EH (cell line): ENCODE results near the gene TEX101.
"Not testable (repeated sequence)": the region's sequence is repeated elsewhere in the genome, so short reads cannot be mapped to it uniquely, and the experiment has no call there.

Experiments used
- DNase-seq: peaks from one replicate; pipeline ENCODE4 v3.0.0-alpha.2; 2015; ENCODE audit warnings: low read depth

TEX101 gene

DNA sequence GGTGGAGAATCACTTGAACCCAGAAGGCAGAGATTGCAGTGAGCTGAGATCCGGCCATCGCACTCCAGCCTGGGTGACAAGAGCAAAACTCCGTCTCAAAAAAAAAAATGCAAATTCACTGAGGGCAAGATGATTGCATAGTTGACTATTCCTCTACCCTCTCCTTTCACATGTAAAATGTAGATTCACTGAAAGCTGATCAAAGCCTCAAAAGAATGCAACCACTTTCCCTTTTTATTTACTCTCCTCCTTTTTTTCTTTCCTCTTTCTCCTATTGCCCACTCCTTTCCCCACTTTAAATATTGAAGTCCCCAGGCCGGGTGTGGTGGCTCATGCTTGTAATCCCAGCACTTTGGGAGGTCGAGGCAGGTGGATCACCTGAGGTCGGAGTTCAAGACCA, 6.3 kb downstream of the TEX101 start:
- no peak for DNase-seq

DNA sequence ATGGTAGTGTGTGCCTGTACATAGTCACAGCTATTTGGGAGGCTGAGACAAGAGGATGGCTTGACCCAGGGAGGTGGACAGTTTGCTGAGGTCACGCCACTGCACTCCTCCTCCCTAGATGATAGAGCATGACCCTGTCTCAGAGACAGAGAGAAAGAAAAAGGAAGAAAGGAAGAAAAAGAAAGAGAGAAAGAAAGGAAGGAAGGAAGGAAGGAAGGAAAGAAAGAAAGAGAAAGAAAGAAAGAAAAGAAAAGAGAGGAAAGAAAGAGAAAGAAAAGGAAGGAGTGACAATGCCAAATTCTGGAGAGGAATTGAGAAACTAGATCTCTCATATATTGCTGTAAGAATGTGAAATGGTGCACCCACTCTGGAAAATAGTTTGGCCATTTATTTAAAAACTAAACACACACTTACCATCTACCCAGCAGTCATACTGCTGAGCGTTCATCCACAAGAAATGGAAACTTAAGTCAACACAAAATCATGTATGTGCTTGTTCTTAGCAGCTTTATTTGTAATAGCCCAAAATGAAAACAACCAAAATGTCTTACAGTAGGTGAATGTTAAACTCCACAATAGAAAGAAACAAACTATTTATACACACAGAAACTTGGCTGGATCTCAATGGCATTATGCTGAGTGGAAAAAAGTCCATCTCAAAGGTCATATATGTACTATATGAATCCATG, 7.5 kb downstream of the TEX101 start:
- DNase-seq = no peak

DNA sequence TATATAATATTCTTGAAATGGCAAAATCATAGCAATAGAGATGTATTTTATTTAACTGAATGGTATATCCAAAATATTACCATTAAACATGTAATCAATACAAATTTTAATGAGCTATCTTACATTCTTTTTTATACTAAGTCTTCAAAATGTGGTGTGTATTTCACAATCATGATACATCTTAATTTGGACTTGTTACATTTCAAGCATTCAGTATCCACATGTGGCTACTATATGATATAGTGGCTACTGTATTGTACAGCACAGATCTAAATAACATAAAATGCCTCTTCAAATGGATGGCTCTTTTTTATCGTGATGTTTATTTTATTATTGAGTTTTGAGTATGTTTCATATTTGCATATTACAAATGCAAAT, 8.0 kb downstream of the TEX101 start:
- no peak for DNase-seq

DNA sequence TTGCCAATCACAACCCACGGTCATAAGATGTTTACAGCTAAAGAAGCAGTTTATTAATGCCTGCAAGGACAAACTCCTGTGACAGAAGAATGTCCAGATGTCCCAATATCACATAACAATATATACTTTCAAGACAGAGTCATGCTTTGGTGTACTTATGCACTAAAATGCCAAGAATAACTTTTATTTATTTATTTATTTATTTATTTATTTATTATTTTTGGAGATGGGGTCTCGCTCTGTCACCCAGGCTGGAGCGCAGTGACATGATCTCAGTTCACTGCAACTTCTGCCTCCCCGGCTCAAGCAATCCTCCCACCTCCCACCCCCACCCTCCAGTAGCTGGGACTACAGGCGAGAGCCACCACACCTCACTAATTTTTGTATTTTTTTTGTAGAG, 9.1 kb downstream of the TEX101 start:
- no peak for DNase-seq

GRCh38 chr19:43425567-43426392, 11.1 kb downstream of the TEX101 start:
- peak; percentile 34 for DNase-seq

GRCh38 chr19:43429395-43429794, 14.7 kb downstream of the TEX101 start:
- no peak for DNase-seq

DNA sequence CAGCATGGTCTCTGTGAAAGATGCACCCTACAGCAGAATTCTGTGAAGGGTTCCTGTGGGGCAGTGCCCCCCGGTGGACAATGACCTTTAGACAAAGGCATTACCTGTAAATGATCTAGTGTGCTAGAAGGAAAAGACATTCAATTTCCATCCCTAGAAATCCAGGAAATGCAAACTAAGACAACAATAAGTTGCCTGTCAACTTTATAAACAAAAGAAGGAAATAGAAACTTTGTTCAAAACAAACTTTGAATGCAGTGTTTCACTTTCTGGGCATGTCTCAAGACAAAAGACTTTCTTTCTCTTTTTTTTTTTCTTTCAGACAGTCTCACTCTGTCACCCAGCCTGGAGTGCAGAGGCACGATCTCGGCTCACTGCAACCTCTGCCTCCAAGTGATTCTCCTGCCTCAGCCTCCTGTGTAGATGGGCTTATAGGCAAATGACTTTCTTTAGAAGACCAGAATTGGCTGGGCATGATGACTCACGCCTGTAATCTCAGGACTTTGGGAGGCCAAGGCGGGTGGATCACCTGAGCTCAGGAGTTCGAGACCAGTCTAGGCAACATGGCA, 15.5 kb downstream of the TEX101 start:
- no peak for DNase-seq

DNA sequence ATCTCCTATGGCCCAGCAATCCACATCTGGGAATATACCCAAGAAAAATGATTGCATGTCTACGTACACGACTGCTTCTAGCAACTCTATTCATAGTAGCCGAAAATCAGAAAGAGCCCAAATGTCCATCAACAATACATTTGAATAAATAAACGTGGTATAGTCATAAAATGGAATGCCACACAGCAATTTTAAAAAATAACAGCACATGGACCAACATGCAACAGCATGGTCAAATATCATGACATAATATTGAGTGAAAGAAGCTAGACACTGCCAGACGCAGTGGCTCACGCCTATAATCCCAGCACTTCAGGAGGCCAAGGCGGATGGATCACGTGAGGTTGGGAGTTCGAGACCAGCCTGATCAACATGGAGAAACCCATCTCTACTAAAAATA, 16.3 kb downstream of the TEX101 start:
- DNase-seq = no peak

GRCh38 chr19:43433358-43433673, 18.6 kb downstream of the TEX101 start:
- DNase-seq = peak; percentile 23

DNA sequence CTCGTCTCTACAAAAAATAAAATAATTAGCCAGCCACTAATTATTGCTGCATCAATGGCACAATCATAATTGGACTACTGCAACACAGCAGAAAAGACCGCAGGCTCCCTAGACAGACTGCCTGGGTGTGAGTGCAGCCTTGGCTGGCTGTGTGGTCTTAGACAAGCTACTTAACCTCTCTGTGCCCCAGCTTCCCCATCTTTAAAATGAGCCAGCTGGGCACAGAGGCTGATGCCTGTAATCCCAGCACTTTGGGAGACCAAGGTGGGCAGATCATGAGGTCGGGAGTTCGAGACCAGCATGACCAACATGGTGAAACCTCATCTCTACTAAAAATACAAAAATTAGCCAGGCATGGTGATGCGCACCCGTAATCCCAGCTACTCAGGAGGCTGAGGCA, 19.0 kb downstream of the TEX101 start:
- DNase-seq = no peak

GRCh38 chr19:43435775-43436174, 21.1 kb downstream of the TEX101 start:
- DNase-seq = no peak

- not testable (repeated sequence) for DNase-seq
These were observed 22.6 kb downstream of the TEX101 start for GRCh38 chr19:43437284-43437683.

- DNase-seq = no peak
These were observed 23.0 kb downstream of the TEX101 start for GRCh38 chr19:43437712-43438111.

DNA sequence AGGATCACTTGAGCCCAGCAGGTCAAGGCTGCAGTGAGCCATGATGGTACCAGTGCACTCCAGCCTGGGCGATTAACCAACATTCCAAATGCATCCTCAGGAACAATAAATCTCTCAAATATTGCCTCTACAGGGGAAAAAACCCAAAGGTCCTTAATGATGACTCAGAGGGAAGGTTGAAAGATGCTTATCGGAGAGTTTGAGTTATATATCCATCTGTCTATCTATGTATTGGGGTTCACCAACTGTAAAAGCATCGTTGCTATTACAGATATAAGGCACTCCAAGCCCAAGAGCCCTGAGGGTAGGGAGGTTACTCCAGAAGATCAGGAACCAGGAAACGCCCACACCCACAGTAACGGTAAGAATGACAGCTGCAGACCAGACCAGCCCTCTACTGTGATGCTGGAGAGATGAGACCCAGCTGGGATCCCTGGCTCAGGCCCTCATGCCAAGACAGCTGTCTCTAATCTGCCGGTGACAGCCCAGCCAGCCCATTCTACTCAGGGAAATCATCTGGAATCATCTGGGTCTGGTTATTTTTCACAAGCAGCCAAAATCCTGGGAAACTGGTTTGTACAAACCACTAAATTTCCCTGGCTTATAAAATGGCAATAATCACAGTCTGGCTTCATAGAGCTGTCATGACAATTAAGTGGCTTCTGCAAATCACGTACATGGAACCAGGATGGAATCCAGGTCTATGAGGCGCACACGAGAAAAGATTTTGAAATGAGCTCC, 23.8 kb downstream of the TEX101 start:
- peak; percentile 92 for DNase-seq

- peak; percentile 55 for DNase-seq
These were observed 24.5 kb downstream of the TEX101 start for GRCh38 chr19:43439032-43439708.

DNA sequence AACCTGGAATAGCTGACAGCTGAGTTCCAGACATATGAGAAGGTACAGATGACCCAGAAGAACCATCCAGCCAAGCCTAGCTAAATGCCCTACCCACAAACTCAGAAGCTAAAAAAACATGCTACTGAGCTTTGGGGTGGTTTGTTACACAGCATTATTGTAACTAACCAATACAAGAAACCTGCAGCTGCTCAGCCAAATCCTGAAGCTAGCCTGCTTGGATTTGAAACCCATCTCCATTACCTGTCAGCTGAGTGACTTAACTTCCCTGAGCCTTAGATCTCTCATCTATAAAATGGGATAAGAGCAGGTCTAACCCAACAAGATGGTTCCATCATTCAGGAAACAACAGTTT, 25.0 kb downstream of the TEX101 start:
- DNase-seq = no peak

DNA sequence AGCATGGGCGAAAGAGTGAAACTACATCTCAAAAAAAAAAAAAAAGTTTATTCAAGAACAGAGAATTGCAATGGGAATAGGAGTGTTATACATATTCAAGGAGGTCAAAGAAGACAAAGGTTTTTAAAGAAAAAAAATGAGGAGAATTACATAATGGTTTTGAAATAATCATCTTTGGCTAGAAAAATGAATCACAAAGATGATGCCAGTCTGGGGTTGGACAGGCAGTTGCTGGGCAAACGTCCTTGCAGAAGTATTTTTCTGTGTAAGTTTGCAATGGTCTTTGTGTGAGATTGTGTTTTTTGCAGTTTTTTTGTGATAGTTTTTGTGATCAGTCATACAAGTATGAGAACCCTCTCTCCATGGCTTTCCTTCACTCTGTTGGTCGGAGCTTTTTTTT, 27.0 kb downstream of the TEX101 start:
- DNase-seq = no peak

- DNase-seq = not testable (repeated sequence)
These were observed 29.4 kb downstream of the TEX101 start for GRCh38 chr19:43444091-43444490.

DNA sequence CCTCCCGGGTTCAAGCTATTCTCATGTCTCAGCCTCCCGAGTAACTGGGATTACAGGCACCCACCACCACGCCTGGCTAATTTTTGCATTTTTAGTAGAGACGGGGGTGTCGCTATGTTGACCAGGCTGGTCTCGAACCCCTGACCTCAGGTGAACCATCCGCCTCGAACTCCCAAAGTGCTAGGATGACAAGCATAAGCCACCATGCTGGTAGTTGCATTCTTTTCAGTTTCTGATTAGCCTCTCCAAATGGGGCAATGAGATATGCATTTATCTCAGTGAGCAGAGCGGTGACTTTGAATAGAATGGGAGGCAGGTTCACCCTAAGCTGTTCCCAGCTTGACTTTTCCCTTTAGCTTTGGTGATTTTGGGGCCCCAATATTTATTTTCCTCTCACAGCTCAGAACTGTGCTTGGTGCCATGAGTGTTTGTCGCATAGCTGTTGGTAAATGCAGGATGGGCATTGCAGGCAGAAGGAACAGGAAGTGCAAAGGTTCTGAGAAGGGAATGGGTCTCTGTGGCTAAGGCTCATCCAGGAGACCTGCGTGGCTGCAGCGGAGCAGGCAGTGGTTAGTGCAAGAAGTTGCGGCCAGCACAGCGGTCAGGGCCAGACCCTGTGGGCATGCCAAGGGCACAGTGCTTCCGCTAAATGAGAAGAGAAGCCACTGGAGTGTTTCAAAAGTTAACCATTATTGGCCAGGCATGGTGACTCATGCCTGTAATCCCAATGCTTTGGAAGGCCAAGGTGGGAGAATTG, 30.0 kb downstream of the TEX101 start:
- no peak for DNase-seq

GRCh38 chr19:43445426-43445825, 30.7 kb downstream of the TEX101 start:
- no peak for DNase-seq

DNA sequence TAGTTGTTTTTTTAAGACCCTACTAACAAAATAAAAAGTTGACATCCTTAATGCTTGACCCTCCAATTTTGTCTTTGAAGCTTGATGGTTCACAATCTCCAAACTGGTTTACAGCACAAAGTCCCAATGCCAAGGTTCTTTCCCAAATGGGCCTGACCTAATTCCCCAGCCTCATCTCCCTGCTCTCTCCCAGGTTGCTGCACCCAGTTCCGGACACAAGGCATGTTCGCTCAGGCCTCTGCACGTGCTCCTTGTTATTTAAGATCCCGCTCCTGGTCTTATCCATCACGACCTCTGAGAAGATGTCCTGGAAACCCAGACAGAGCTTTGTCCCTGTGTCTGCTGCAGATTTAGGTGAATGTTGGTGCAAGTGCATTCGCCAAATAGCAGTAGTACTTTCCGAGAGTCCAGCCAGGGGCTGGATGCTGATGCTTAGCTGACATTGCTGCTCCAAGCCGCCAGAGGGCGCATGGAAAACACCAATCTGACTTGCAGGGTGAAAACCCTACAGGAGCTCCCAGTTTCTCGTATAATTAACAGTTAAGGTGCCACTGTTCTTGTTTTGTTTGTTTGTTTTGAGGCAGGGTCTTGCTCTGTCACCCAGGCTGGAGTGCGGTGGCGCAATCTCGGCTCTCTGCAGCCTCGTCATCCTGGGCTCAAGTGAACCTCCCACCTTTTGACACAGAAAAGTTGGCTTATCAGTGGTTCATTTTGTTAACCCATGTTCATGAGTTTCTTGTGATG, 32.2 kb downstream of the TEX101 start:
- DNase-seq = peak; percentile 75
